GM18951 (cell line): ENCODE results near the gene NT5M.
"Not testable (repeated sequence)": the region's sequence is repeated elsewhere in the genome, so short reads cannot be mapped to it uniquely, and the experiment has no call there.

Experiments used
- POLR2A ChIP-seq: IDR thresholded peaks from 4 replicates; pipeline ENCODE4 v1.6.1; 2011; ENCODE audit warnings: mild to moderate bottlenecking; ENCODE audit not compliant: insufficient read length, insufficient read depth; ENCODE audit errors: extremely low read depth
- in situ Hi-C: fragments of 300-500 bp; cut with MboI; formaldehyde crosslinking; loops from one replicate; pipeline ENCODE4 v1.12.0; 2022; ENCODE audit warnings: low sequenced_read_pairs, mixed read lengths, inconsistent platforms; ENCODE audit not compliant: unreplicated experiment

The NT5M gene

DNA sequence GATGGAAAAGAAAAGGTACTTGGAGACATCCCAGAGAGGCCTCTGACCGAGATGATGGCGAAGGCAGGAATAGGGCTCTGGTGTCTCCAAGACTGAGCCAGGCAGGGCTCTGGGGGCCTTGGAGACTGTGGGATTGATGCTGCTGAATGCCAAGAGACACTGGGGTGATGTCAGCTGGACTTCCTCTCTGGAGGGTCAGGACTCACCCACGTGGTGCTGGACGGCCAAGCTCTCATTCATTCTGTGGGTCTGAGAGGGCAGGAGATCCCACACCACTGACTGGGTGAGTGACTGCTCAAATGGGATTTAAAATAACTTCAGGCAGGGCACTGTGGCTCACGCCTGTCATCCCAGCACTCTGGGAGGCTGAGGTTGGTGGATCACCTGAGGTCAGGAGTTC is 64.8 kb downstream of the NT5M start:
- no peak for TF ChIP-seq POLR2A
- in situ Hi-C loops: loop anchor here (5.0 kb wide), 1 partner anchor 274 kb away; no protein-coding TSS in a partner anchor

DNA sequence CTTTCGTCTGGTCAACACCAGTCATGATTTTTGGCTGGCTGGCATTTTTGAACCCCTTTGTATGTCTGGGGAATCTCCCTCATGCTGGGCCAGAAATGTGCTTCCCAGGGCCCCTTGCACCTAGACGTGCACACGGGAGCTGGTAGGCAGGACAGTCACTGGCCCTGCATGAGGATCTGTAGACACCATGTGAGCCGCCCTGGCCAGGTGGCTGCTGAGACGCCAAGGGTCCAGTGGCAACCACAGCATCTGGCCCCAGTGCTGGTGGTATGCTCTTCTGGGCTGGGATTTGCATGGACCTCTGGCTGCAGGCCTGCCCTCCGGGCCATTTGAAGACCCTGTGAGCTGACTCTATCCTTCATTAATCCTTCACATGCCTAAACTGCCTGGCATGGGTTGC is 67.5 kb downstream of the NT5M start:
- in situ Hi-C loops: no loop called here
- no peak for TF ChIP-seq POLR2A

DNA sequence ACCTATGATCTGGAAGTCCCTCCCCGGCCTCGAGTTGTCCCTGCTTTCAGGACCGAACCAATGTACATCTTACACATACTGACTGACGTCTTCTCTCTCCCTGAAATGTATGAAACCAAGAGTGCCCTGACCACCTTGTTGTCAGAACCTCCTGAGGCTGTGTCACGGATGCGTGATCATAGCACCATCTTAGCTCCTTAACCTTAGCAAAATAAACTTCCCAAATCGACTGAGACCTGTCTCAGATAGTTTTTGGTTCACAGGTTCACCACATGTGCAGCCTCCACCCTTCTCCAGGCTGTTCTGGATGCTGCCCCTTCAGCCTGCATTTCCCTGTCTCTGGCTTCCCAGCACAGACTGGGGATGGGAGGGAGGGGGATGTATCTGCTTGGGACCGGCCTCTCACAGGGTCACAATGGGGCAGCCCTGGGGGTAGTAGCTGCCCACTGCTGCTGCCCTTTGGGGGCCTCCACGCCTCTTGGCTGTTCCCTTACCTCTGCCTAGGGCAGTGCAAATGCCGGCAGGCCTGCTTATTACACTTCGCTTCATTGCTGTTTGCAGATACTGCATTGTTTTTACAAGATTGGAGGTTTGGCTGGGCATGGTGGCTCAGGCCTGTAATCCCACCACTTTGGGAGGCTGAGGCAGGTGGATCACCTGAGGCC is 69.8 kb downstream of the NT5M start:
- in situ Hi-C loops: no loop called here
- TF ChIP-seq POLR2A: no peak

DNA sequence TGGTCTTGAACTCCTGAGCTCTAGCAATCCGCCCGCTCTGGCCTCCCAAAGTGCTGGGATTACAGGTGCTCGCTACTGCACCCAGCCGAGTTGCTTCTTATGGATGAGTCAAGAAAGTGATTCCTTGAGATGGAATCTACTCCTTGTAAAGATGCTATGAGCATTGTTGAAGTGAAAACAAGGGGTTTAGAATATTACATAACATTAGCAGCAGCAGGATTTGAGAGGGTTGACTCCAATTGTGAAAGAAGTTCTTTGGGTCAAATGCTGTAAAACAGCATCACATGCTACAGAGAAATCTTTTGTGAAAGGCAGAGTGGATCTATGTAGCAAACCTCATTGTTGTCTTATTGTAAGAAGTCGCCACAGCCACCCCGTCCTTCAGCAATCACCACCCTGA is 72.7 kb downstream of the NT5M start:
- in situ Hi-C loops: no loop called here
- no peak for TF ChIP-seq POLR2A

DNA sequence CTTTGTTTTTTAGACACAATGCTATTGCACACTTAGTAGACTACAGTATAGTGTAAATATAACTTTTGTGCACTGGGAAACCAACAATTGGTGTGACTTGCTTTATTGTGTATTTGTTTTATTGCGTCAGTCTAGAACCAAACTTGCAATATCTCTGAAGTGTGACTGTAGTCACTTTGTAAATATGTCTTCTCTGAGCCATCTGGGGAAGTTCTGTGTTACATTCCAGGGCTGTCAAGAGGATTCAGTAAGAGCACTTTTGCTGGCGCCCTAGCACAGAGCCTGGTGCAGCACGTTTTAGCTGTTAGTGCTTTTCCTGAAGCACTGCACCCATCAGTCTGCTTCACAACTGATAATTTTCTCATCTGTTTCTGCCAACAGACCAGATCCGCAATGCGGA is 73.2 kb downstream of the NT5M start:
- no peak for TF ChIP-seq POLR2A
- in situ Hi-C loops: no loop called here

DNA sequence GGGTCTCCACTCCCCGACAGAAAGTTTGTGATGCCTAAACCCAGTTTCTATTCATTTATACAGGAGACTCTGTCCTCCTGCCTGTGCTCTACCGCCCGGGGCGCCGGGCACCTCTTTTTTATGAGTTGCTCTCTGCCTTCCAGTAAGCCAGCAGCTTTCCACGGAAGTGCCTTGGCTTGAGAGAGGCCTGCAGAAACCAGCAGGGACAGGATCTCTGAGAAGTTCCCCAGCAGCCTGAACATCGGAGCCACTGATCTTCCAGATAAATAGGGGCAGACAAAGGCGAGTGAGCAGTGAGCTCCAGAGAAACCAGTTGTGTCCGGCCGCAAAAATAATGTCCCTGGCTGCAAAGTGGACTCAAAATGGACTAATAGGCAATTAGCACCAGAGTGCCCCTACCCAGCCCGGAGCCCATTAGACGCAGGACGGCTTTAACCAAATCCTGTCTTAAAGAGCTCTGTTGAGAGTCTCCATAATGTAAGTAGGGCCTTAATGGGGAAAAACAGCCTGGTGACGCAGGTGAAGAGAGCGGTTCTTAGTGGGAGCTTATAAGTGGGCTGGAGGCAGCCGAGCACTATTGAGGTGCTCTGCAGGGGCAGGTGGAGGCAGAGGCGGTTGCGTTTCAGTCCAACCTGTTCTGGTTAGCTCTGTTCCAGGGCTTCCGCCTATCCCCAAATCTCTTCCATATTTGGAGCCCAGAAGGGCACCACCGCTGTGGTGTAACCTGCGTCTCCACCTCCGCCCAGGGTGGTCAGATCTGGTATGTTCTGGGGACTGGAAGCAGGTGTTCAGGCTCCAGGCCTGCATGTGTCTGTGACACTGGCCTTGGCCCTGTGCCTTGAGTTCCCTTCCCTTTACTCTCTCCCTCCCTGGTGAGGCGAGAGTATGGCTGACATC is 74.1 kb downstream of the NT5M start:
- TF ChIP-seq POLR2A: no peak
- in situ Hi-C loops: no loop called here

DNA sequence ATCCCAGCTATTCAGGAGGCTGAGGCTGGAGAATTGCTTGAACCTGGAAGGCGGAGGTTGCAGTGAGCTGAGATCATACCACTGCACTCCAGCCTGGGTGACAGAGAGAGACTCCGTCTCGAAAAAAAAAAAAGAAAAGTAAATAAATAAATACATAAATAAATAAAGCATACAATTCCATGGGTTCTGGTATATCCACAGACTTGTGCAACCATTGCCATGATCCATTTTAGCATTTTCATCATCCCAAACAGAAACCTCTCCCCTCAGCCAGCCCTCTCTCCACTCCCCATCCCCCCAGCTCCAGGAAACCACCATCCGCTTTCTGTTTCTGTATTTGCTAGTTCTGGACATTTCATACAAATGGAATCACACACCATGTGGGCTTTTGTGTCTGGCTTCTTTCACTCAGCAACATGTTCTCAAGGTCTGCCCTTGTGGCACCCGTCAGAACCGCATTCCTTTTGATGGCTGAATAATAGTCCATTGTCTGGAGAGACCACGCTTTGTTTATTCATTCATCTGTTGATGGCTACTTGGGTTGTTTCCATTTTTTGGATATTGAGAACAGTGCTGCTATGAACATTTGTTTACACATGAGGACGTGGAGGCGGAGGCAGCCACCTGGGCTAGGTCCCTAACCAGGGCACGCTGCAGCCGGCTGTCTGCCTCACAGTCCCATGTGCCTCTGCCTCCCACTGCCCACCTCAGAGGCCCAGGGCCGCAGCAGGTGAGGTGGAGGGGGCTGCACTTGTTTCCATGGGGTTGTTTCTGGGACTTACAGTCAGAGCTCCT is 76.2 kb downstream of the NT5M start:
- no peak for TF ChIP-seq POLR2A
- in situ Hi-C loops: no loop called here

DNA sequence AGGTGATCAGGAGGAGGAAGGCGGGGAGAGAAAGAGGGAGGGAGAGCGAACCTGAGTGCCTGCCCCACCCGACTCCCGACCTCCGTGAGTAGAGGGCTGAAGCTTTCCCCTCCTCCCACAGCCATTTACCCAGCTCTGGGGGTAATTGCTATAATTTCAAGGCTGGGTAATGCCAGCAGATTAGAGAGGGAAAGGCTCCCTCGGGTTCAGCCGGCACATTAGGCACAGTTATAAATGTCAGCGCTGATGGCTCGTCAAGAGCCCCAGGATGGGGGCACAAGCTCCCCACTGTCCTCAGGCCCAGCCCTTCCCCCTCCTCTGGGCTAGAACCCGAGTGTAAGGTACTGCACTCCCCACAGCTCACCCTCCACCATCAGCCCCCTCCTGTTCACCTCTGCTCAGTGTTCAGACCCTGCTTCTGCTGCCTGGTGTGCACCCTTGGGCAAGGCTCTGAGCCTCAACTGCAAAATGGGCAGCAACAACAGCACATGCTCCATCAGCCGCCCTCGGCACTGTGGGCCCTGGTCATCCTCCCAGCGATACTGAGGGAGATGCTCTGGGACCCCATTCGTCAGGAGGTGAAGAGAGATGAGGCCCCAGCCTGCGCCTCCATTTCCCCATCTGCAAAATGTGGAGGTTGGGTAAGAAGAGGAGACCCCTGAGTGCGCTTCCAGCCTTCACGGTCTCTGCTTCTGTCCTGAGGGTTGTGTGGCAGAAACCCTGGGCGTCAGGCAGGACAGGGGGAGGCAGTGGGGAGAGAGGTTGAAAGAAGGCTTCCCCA is 77.2 kb downstream of the NT5M start:
- in situ Hi-C loops: no loop called here
- no peak for TF ChIP-seq POLR2A

DNA sequence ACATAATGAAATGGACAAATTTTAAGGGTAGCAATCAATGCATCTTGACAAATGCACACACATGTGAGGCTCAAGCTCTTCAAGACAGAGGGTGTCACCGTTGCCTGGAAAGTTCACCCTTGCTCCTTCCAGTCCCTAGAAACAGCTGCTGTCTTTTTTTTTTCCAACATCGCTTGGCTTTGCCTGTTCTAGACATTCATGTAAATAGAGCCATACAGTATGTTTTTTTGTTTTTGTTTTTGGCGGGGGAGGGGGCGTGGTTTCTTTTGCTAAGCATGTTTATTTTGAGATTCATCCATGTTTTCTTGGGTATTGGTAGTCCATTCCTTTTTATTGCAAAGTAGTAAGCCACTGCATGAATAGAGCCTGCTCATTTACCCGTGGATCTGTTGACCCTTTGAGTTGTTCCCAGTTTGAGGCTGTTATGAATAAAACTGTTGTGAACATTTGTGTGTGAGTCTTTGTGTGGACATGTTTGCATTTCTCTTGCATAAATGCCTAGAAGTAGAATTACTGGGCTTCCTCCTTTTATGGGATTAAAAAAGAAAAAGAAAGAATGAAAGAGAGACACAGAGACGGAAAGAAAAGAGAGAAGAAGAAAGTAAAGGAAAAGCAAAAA is 78.4 kb downstream of the NT5M start:
- no peak for TF ChIP-seq POLR2A
- in situ Hi-C loops: no loop called here

DNA sequence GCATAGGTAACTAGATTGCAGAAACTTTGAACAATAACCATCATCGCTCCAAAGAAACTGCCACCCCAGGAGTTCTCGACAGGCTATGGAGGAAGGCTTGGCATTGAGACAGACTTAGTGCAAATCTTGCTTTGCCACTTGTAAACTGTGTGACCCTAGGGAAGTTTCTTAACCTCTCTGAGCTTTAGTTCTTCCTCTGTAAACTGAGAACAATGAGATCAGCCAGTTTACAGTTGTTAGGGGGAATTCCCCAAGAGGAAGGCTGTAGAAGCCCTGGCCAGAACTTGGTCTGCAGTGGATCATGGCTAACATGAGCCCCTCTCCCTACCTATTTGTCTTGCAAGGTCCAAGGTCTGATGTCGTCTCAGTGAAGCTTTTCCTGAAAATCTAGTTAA is 78.9 kb downstream of the NT5M start:
- no peak for TF ChIP-seq POLR2A

DNA sequence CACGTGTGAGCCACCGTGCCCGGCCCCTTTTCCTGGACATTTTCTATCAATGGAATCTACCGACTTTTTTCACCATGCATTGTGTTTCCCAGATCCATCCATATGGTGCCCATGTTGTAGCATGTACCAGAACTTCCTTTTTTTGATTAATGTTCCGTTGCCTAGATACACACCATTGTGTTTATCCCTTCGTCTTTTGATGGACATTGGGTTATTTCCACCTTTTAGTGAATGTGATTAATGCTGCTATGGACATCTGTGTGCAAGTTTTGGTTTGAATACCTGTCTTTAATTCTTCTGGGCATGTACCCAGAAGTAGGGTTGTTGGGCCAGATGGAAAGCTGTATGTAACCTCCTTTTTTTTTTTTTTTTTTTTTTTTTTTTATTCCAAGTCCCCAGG is 79.8 kb downstream of the NT5M start:
- in situ Hi-C loops: no loop called here
- no peak for TF ChIP-seq POLR2A

More for the DNA sequence above, 78.9 kb downstream of the NT5M start:
- in situ Hi-C loops: no loop called here

DNA sequence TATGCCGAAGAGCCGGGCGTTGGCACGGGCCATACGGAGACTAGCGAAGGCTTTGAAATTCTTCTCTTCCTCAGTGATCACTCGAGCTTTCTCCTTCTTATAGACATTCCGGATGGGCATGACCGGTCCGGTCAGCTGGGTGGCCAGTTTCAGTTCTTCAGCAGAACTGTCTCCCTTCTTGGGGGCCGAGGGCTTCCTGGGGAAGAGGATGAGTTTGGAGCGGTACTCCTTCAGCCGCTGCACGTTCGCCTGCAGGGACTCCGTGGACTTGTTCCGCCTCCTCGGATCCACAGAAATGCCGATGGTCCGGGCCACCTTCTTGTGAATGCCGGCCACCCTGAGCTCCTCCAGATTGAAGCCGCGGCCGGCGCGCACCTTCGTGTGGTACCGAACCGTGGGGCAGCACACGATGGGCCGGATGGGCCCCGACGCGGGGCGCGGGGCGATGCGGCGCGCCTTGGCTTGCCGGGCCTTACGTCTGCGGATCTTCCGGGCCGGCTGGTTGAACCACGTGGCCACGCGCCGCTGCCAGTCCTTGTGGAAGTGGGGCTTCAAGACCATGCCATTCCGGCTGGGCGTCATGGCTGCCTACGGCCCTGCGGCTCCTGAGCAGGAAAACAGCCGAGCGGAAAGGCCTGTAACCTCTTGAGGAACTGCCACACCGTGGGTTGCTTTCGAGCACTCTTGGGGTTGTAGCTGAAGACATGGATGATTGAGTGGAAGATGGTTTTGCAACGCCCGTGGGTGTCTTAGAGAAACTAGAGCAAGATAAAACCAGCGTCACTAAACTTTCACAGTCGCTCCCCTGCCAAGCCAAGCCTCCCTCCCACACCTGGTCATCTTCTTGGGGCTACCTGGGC is 80.5 kb downstream of the NT5M start:
- in situ Hi-C loops: not testable (repeated sequence)
